HG03469 (cell line): ENCODE measurements around the gene KDM6B.

Experiments used
- ATAC-seq: cut with Tn5 transposase; IDR thresholded peaks from one replicate; pipeline ENCODE4 v1.9.1; 2021; ENCODE audit warnings: mild to moderate bottlenecking, moderate library complexity, moderate number of reproducible peaks; ENCODE audit not compliant: unreplicated experiment

The KDM6B gene

DNA sequence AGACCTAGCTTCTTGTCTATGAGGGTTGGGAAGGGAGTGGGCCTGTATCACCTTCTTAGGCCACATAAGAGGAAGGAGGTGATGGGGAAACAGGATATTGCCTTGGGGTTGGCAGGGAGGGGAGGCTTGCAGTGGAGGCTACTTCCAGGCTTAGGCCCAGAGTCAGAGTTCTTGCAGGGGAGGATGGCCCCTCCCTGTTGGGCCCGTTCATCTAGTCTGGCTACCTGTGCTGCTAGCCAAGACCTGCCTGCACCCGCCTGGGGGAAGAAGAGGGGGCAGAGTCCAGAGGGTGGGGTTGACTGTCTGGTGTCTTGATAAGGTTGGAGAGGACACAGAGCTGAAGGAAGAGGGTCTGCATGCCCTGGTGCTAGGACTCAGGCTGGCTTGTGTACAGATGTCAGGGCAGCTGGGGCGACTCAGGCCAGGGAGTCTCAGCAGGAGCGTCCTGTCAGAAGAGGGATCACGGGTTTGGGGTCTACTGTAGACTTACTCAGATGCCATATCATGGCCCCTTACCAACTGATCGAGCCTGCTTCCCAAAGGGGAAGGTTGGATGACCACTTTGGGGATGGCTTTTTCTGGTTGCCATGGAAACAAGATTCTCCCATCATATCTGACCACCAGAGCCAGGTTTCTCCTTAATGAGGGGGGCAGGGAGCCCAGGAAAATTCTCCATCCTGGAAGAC lies 5.3 kb downstream of the KDM6B start:
- no peak for ATAC-seq

GRCh38 chr17:7839876-7840261 lies 5.9 kb downstream of the KDM6B start:
- no peak for ATAC-seq

DNA sequence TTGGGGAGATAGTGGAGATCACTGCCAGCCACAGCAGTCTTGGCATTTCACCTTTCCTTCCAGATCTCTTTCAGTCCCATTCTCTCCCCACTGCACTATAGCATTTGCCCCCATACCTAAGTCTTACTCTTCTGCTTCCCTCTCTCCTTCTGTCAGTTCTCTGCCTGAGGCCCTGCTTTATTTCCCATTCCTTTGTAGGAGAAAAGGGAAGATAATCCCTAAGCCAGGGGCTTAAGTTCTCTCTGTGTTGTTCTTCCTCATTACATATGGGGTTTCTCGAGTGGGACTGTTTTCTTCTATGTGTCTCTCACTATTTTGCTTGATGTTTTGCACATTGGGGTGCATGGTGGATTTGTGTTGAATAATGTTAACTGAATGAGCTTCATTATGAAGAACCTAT lies 6.4 kb downstream of the KDM6B start:
- ATAC-seq: no peak

- ATAC-seq: no peak
Measured at GRCh38 chr17:7840875-7841274, 6.9 kb downstream of the KDM6B start.

GRCh38 chr17:7841396-7841914 lies 7.4 kb downstream of the KDM6B start:
- ATAC-seq: peak; percentile 0

DNA sequence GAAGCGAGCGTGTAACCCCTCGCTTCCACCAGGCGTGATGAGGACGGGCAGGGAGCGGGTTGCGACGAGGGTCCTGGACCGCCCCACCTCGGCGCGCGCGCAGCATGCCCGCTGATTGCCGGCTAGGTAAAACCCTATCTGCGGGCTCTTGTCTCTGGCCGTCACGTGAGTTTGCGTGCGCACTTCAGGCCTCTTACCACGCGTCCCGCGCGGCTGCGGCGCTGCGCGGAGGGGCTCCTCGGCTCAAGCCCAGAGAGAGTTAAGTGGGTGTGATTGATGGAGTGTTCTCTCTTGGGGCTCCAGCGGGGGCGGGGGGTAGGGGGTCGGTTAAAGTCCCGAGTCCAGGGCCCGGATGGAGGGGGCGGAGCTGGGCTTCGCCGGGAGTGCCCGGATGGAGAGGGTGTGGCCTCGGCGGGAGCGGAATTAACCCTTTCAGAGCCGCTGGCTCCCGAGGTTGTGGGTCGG lies 7.9 kb downstream of the KDM6B start:
- ATAC-seq: peak; percentile 11

- peak; percentile 19 for ATAC-seq
Measured at GRCh38 chr17:7842380-7843256, 8.6 kb downstream of the KDM6B start.

GRCh38 chr17:7843257-7843535 lies 9.2 kb downstream of the KDM6B start:
- ATAC-seq: no peak

- ATAC-seq: no peak
Measured at GRCh38 chr17:7843536-7844291, 9.7 kb downstream of the KDM6B start.

- ATAC-seq: peak; percentile 28
Measured at GRCh38 chr17:7844292-7845154, 10.5 kb downstream of the KDM6B start.

GRCh38 chr17:7845359-7846062 lies 11.5 kb downstream of the KDM6B start:
- ATAC-seq: no peak

GRCh38 chr17:7846063-7846735 lies 12.2 kb downstream of the KDM6B start:
- no peak for ATAC-seq

GRCh38 chr17:7846765-7847661 lies 13.0 kb downstream of the KDM6B start:
- ATAC-seq: no peak

DNA sequence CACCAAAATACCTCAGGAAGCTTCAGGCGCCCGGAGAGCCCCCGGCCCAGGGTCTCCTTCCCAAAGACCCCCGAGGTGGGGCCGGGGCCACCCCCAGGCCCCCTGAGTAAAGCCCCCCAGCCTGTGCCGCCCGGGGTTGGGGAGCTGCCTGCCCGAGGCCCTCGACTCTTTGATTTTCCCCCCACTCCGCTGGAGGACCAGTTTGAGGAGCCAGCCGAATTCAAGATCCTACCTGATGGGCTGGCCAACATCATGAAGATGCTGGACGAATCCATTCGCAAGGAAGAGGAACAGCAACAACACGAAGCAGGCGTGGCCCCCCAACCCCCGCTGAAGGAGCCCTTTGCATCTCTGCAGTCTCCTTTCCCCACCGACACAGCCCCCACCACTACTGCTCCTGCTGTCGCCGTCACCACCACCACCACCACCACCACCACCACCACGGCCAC lies 14.1 kb downstream of the KDM6B start:
- no peak for ATAC-seq

DNA sequence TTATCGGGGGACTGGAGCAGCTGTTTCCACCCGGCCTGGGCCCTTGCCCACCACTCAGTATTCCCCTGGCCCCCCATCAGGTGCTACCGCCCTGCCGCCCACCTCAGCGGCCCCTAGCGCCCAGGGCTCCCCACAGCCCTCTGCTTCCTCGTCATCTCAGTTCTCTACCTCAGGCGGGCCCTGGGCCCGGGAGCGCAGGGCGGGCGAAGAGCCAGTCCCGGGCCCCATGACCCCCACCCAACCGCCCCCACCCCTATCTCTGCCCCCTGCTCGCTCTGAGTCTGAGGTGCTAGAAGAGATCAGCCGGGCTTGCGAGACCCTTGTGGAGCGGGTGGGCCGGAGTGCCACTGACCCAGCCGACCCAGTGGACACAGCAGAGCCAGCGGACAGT lies 14.7 kb downstream of the KDM6B start:
- ATAC-seq: no peak

DNA sequence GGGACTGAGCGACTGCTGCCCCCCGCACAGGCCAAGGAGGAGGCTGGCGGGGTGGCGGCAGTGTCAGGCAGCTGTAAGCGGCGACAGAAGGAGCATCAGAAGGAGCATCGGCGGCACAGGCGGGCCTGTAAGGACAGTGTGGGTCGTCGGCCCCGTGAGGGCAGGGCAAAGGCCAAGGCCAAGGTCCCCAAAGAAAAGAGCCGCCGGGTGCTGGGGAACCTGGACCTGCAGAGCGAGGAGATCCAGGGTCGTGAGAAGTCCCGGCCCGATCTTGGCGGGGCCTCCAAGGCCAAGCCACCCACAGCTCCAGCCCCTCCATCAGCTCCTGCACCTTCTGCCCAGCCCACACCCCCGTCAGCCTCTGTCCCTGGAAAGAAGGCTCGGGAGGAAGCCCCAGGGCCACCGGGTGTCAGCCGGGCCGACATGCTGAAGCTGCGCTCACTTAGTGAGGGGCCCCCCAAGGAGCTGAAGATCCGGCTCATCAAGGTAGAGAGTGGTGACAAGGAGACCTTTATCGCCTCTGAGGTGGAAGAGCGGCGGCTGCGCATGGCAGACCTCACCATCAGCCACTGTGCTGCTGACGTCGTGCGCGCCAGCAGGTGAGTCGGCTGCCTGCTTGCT lies 15.2 kb downstream of the KDM6B start:
- ATAC-seq: no peak

GRCh38 chr17:7849751-7850504 lies 15.9 kb downstream of the KDM6B start:
- no peak for ATAC-seq
